Nephron (organoid): ENCODE results near the gene PLPPR3.

Experiments
- H3K27ac Mint-ChIP-seq, 3 experiments: 2 replicates each; pipeline ENCODE4 v1.8.0; 2020; ENCODE audit warnings: mixed read lengths in 3 of 3, mild to moderate bottlenecking in 2 of 3, moderate library complexity in 1 of 3
- H3K27me3 Mint-ChIP-seq: 2 replicates; pipeline ENCODE4 v1.8.0; 2021; ENCODE audit warnings: low read depth, mild to moderate bottlenecking, moderate library complexity, mixed read lengths
- H3K36me3 Mint-ChIP-seq: 2 replicates; pipeline ENCODE4 v1.8.0; 2020; ENCODE audit warnings: low read depth, mixed read lengths
- H3K4me1 Mint-ChIP-seq: 2 replicates; pipeline ENCODE4 v1.8.0; 2020; ENCODE audit warnings: mixed read lengths
- H3K4me3 Mint-ChIP-seq, 3 experiments: 2 replicates each; pipeline ENCODE4 v1.8.0; 2020; ENCODE audit warnings: mild to moderate bottlenecking in 3 of 3, mixed read lengths in 3 of 3, moderate library complexity in 2 of 3
- H3K9me3 Mint-ChIP-seq: 2 replicates; pipeline ENCODE4 v1.8.0; 2020; ENCODE audit warnings: mixed read lengths
- TF ChIP-seq, protein P1 (sequence below), 3 experiments: fragments of 200-600 bp; sonication (generic); IDR thresholded peaks; one replicate each; pipeline ENCODE4 v1.5.0; 2021; ENCODE audit warnings: antibody characterized with exemption in 3 of 3; ENCODE audit not compliant: unreplicated experiment in 3 of 3

PLPPR3 gene

DNA sequence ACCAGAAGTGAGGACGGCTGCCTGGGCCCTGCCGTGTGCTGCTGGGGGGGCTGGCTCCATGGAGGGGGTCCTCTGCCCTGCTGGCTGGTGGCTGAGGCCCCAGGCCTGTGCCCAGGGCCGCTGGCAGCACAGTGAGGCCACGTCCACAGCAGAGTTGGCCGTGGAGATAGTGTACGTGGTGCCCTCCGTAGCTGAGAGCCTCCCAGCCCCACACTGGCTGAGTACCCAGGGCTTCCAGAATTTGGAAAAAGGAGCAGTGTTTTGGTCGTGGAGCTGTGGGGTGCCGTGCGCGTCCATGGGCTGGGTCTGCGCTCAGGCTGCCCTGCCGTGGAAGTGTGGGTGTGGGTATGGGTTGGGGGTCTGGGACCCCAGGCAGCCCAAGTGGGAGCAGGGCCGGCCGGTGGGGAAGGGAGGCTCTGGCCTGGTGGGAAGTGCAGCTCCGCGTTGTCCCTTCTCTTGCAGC is 18.6 kb downstream of the PLPPR3 start:
- no peaks in the 10 kb centered on the region for H3K27me3 Mint-ChIP-seq
- H3K36me3 Mint-ChIP-seq: peaks cover 51% of the 10 kb centered on the region
- peaks cover 54% of the 10 kb centered on the region for H3K4me1 Mint-ChIP-seq
- H3K27ac Mint-ChIP-seq: peak overlapping the region in 2 of 3 experiments; percentile 88 to 91
- no peaks in the 10 kb centered on the region for H3K9me3 Mint-ChIP-seq
- TF ChIP-seq, protein P1, sequence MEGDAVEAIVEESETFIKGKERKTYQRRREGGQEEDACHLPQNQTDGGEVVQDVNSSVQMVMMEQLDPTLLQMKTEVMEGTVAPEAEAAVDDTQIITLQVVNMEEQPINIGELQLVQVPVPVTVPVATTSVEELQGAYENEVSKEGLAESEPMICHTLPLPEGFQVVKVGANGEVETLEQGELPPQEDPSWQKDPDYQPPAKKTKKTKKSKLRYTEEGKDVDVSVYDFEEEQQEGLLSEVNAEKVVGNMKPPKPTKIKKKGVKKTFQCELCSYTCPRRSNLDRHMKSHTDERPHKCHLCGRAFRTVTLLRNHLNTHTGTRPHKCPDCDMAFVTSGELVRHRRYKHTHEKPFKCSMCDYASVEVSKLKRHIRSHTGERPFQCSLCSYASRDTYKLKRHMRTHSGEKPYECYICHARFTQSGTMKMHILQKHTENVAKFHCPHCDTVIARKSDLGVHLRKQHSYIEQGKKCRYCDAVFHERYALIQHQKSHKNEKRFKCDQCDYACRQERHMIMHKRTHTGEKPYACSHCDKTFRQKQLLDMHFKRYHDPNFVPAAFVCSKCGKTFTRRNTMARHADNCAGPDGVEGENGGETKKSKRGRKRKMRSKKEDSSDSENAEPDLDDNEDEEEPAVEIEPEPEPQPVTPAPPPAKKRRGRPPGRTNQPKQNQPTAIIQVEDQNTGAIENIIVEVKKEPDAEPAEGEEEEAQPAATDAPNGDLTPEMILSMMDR (IDR thresholded peaks at IDR 0.05; ENCODE audit: unreplicated experiment in 3 of 3): no peak
- peak overlapping the region in 2 of 3 experiments; percentile 30 to 78 for H3K4me3 Mint-ChIP-seq

DNA sequence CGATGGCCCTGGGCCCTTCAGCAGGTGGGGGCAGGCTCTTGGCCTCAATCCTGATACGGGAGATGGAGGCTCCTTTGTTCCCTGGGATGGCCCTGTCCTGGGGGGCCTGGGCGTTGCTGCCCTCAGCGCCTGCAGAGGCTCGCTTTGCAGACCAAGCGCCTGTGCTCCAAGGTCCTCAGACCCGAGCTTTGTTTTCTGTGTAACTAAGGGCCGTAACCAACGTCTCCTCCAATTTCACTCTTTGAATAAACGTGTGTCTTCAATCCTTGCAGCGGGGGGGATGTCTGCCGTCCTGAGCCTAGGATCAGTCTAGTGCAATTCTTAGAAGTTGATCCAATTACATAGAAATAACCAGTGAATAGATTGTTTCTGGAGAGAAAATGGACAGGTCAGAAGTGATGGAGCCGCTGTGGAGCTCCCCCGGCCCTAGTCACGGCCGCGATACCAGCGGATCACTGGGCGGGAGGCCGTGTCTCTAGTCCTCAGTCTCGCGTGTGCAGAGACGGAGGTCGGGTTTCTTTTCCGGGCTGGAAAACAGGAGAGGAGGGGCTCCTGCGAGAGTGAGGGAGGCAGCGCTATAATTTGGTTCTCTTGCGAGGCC is 19.2 kb downstream of the PLPPR3 start:
- TF ChIP-seq, protein P1 (IDR thresholded peaks at IDR 0.05; ENCODE audit: unreplicated experiment in 3 of 3): no peak
- no peaks in the 10 kb centered on the region for H3K27me3 Mint-ChIP-seq
- peaks cover 51% of the 10 kb centered on the region for H3K4me1 Mint-ChIP-seq

DNA sequence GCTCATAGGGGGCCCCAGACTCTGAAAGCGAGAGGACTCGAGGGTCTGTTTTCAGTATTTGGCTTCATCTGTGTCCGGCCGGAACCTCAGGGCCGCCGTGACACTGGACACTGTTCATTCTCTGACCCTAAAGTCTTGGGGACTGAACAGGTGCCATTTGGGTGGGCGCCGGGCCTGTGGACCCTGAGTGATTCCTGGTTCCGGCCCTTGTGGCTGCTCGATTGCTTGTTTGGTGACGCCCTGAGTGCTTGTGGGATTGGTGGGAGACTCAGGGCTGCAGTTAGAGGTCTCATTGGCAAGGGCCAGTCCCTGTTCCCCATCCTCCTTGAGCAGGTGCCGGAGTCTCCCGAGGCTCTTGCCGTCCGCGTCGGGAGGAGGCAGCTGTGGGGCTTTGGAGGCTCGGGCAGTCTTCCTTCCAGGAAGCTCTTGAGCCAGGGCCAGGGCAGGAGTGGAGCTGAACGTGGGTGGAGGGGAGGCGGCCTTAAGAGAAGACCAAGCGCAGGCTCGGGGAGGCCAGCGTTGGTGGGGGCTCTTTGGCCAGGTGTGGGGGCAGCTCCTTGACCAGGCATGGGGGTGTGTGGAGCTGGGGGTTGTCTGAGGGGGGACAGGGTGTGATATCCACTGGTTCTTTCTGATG is 19.8 kb downstream of the PLPPR3 start:
- H3K36me3 Mint-ChIP-seq: peaks cover 40% of the 10 kb centered on the region
- peak overlapping the region; percentile 72 to 82 (median 78) for H3K4me3 Mint-ChIP-seq
- no peaks in the 10 kb centered on the region for H3K9me3 Mint-ChIP-seq
- H3K27me3 Mint-ChIP-seq: no peaks in the 10 kb centered on the region
- TF ChIP-seq, protein P1 (IDR thresholded peaks at IDR 0.05; ENCODE audit: unreplicated experiment in 3 of 3): no peak
- peaks cover 48% of the 10 kb centered on the region for H3K4me1 Mint-ChIP-seq
- H3K27ac Mint-ChIP-seq: peak overlapping the region; percentile 86 to 91 (median 88)

More for the DNA sequence above, 19.2 kb downstream of the PLPPR3 start:
- Mint-ChIP-seq H3K27ac (peak overlapping the region; percentile 86 to 91 (median 88)), H3K9me3 (no peaks in the 10 kb centered on the region), H3K4me3 (peak overlapping the region; percentile 72 to 82 (median 78)), H3K36me3 (peaks cover 46% of the 10 kb centered on the region)

DNA sequence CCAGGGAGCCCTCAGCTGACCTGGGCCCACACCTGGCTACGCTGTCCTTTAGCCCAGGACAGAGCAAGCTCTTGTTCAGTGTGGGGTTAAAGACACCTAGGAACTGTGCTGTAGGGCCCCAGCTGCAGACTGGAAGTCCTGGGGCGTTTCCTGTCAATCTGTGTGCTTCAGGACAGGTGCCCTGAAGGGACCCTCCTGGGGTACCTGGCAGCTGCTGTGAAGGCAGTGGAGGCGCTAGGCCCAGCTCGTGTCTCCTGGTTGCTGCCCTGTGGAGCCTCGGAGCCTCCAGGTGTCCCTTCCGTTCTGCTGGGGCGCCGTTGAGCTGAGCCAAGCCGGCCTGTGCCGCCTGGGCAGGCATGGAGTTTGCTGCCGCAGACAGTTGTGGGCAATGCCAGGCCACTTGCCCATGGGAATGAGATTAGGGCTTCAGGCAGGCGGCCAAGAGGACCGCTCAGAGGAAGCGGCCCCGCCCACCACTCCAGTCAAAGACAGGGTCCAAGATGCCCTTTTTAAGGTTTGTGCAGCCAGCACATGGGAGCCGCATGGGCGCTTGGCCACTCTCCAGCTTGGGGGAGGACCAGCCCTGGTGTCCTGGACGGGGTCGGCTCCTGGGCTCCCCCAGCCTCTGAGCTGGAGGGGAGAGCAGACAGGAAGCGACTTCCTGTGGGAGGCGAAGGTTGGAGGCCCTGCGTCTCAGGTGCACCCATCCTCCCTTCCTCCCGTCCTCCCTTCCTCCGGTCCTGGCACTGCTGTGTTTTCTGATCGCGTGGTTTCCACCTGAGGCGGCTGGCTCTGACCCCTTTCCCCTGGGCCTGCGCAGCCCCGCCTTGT is 20.5 kb downstream of the PLPPR3 start:
- Mint-ChIP-seq H3K36me3 (peaks cover 35% of the 10 kb centered on the region), H3K9me3 (no peaks in the 10 kb centered on the region), H3K27me3 (no peaks in the 10 kb centered on the region), H3K27ac (peak overlapping the region; percentile 33 to 91 (median 88)), H3K4me1 (peaks cover 53% of the 10 kb centered on the region), H3K4me3 (peak overlapping the region; percentile 72 to 82 (median 78))
- TF ChIP-seq, protein P1 (IDR thresholded peaks at IDR 0.05; ENCODE audit: unreplicated experiment in 3 of 3): no peak

DNA sequence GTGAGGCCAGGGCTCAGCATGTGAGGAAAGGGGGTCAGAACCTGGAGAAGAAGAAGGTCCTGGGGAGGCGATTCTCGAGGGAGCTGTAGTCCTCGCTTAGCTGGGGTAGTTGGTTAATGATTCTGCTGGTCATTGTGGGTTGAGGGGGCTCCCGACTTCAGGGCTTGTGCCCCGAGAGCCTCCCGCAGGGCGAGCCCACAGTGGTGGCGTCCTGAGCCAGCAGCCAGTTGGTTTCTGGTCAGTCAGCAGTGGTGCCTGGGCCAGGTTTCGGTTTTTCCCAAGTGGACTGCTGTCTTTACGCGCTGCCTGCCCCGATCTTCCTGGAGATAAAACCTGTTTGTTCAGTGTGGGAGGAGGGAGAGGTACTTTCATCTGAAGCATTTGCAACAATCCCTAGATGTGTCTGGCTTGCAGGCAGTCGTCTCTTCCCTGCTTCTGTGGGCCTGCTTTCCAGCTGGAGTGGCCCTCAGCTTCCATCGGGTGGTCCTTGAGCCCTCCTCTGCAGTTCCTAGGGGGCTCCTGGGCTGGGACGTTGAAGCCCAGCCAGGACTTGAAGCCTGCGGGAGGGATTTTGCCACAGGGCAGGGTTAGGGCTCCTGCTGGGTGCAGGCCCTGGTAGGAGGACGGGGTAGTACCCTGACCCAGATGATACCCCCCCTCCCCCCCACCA is 21.3 kb downstream of the PLPPR3 start:
- Mint-ChIP-seq H3K36me3 (peaks cover 35% of the 10 kb centered on the region), H3K4me3 (peak overlapping the region; percentile 96 to 98 (median 98)), H3K4me1 (peaks cover 53% of the 10 kb centered on the region), H3K9me3 (no peaks in the 10 kb centered on the region), H3K27me3 (no peaks in the 10 kb centered on the region), H3K27ac (peak overlapping the region; percentile 88 to 98 (median 91))
- TF ChIP-seq, protein P1 (IDR thresholded peaks at IDR 0.05; ENCODE audit: unreplicated experiment in 3 of 3): no peak
